ENCODE data around the gene RNF214.

The RNF214 gene

GRCh38 chr11:117189191-117189940 lies 43.1 kb upstream of the RNF214 start:
- Histone ChIP-seq H3K4me3 (ENCODE audit: low read depth in 1 of 2, low read length in 2 of 2) (no peak overlapping the region), H4K20me1 (ENCODE audit: insufficient read depth, low read length) (no peaks in the 10 kb centered on the region), H3K36me3 (ENCODE audit: insufficient read depth, low read length) (peaks cover 22% of the 10 kb centered on the region; the same call in 1 of the 2 replicates), H3K27ac (ENCODE audit: low read length) (no peak overlapping the region), H2AFZ (ENCODE audit: low read depth, low read length) (no peak overlapping the region), H3K9me3 (ENCODE audit: insufficient read depth, low read length, severe bottlenecking) (no peaks in the 10 kb centered on the region), H3K79me2 (ENCODE audit: insufficient read depth, low read length) (no peaks in the 10 kb centered on the region), H3K27me3 (ENCODE audit: insufficient read depth, low read length, poor library complexity) (no peaks in the 10 kb centered on the region), H3K4me2 (ENCODE audit: insufficient read depth, low read length) (no peak overlapping the region), H3K9ac (ENCODE audit: low read depth, low read length) (no peak overlapping the region), H3K4me1 (ENCODE audit: insufficient read depth, low read length) (no peaks in the 10 kb centered on the region)
- TF ChIP-seq CTCF (IDR thresholded peaks at IDR 0.05; ENCODE audit: borderline replicate concordance, extremely low read depth, low read length, poor library complexity, severe bottlenecking): no peak
- TF ChIP-seq EZH2 (IDR thresholded peaks at IDR 0.05; ENCODE audit: borderline replicate concordance, low read depth, low read length, severe bottlenecking): no peak
- DNase-seq: no peak
- no peak for ATAC-seq (ENCODE audit: insufficient read depth, low read depth)

GRCh38 chr11:117189941-117190544 lies 42.4 kb upstream of the RNF214 start:
- H3K4me1 ChIP-seq (ENCODE audit: insufficient read depth, low read length): no peaks in the 10 kb centered on the region
- no peak overlapping the region for H2AFZ ChIP-seq (ENCODE audit: low read depth, low read length)
- no peaks in the 10 kb centered on the region for H3K79me2 ChIP-seq (ENCODE audit: insufficient read depth, low read length)
- no peaks in the 10 kb centered on the region for H3K27me3 ChIP-seq (ENCODE audit: insufficient read depth, low read length, poor library complexity)
- no peak for DNase-seq
- H3K9me3 ChIP-seq (ENCODE audit: insufficient read depth, low read length, severe bottlenecking): no peaks in the 10 kb centered on the region
- no peak for ATAC-seq (ENCODE audit: insufficient read depth, low read depth)
- H4K20me1 ChIP-seq (ENCODE audit: insufficient read depth, low read length): no peaks in the 10 kb centered on the region
- H3K4me2 ChIP-seq (ENCODE audit: insufficient read depth, low read length): no peak overlapping the region
- no peak overlapping the region for H3K9ac ChIP-seq (ENCODE audit: low read depth, low read length)
- TF ChIP-seq CTCF (IDR thresholded peaks at IDR 0.05; ENCODE audit: borderline replicate concordance, extremely low read depth, low read length, poor library complexity, severe bottlenecking) (no peak), EZH2 (IDR thresholded peaks at IDR 0.05; ENCODE audit: borderline replicate concordance, low read depth, low read length, severe bottlenecking) (no peak)
- H3K4me3 ChIP-seq (ENCODE audit: low read depth in 1 of 2, low read length in 2 of 2): no peak overlapping the region
- peaks cover 22% of the 10 kb centered on the region; the same call in 1 of the 2 replicates for H3K36me3 ChIP-seq (ENCODE audit: insufficient read depth, low read length)
- H3K27ac ChIP-seq (ENCODE audit: low read length): no peak overlapping the region

GRCh38 chr11:117191680-117192400 lies 40.6 kb upstream of the RNF214 start:
- peaks cover 22% of the 10 kb centered on the region; the same call in 1 of the 2 replicates for H3K36me3 ChIP-seq (ENCODE audit: insufficient read depth, low read length)
- no peak overlapping the region for H3K9ac ChIP-seq (ENCODE audit: low read depth, low read length)

More at GRCh38 chr11:117191680-117192400, 40.6 kb upstream of the RNF214 start:
- Histone ChIP-seq H3K4me3 (ENCODE audit: low read depth in 1 of 2, low read length in 2 of 2) (no peak overlapping the region), H3K79me2 (ENCODE audit: insufficient read depth, low read length) (no peaks in the 10 kb centered on the region), H3K27ac (ENCODE audit: low read length) (no peak overlapping the region), H4K20me1 (ENCODE audit: insufficient read depth, low read length) (no peaks in the 10 kb centered on the region), H3K9me3 (ENCODE audit: insufficient read depth, low read length, severe bottlenecking) (no peaks in the 10 kb centered on the region), H2AFZ (ENCODE audit: low read depth, low read length) (no peak overlapping the region), H3K4me1 (ENCODE audit: insufficient read depth, low read length) (no peaks in the 10 kb centered on the region), H3K4me2 (ENCODE audit: insufficient read depth, low read length) (no peak overlapping the region), H3K27me3 (ENCODE audit: insufficient read depth, low read length, poor library complexity) (no peaks in the 10 kb centered on the region)
- TF ChIP-seq EZH2 (IDR thresholded peaks at IDR 0.05; ENCODE audit: borderline replicate concordance, low read depth, low read length, severe bottlenecking): no peak
- no peak for DNase-seq
- ATAC-seq (ENCODE audit: insufficient read depth, low read depth): no peak
